GM19397 (cell line): ENCODE results near the gene PHYH.

Experiments
- ATAC-seq: cut with Tn5 transposase; IDR thresholded peaks from one replicate; pipeline ENCODE4 v1.9.1; 2021; ENCODE audit warnings: mild to moderate bottlenecking, moderate library complexity; ENCODE audit not compliant: unreplicated experiment

Gene PHYH

DNA sequence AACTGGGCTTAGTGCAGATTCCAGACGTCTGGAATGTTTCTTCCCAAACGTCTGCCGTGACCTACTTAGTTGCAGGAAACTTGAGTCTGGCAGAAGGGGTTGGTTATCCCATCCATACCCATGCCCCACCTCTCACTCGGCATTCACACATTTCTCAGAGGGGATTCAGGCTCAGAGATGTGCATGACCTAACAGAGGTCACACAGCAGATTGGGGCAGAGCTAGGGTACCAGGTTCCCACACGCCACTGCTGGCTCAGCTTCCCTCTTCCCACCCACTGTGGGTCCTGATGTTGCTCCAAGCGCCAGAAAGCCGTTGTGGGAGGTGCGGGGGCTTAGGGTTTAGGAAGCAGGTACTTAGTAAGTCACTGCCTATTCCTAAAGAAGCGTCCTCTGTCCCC, 68.7 kb downstream of the PHYH start:
- ATAC-seq = no peak
